CD4-positive, CD25-positive, alpha-beta regulatory T cell (primary cell): ENCODE data around the gene HCK. TPM values are rescaled to one million over a fixed set of nuclear protein-coding genes. Genes with fewer than 3 reads are reported as not detected.

Experiments
- ATAC-seq, 2 donors: fragments of 150-1000 bp; cut with Tn5 transposase; one replicate each; pipeline ENCODE4 v1.10.0; 2021; ENCODE audit warnings: low read depth in 2 of 2, moderate number of reproducible peaks in 2 of 2, moderate library complexity in 1 of 2
- DNase-seq, 3 donors: peaks; one replicate each; pipeline versions ENCODE4 v3.0.0 to v3.0.0-alpha.2; 2012 to 2022; ENCODE audit warnings: mixed read lengths in 1 of 3
- H3K27ac ChIP-seq: one replicate; pipeline ENCODE4 v1.7.0; 2013; ENCODE audit warnings: mild to moderate bottlenecking, low read length; ENCODE audit not compliant: insufficient read depth, poor library complexity, severe bottlenecking
- H3K27me3 ChIP-seq: one replicate; pipeline ENCODE4 v1.7.0; 2013; ENCODE audit warnings: low read length; ENCODE audit not compliant: control insufficient read depth, insufficient read depth
- H3K36me3 ChIP-seq: one replicate; pipeline ENCODE4 v1.7.0; 2013; ENCODE audit warnings: mild to moderate bottlenecking, low read length, moderate library complexity; ENCODE audit not compliant: control insufficient read depth, insufficient read depth
- H3K4me1 ChIP-seq: 2 replicates; pipeline ENCODE4 v1.7.0; 2013; ENCODE audit warnings: mild to moderate bottlenecking, low read length; ENCODE audit not compliant: insufficient read depth, control insufficient read depth, poor library complexity, severe bottlenecking
- H3K4me3 ChIP-seq: one replicate; pipeline ENCODE4 v1.7.0; 2013; ENCODE audit warnings: low read depth, mild to moderate bottlenecking, low read length, moderate library complexity
- H3K9me3 ChIP-seq, 2 experiments: 1 replicate in 1 of 2; 2 replicates in 1 of 2; pipeline ENCODE4 v1.7.0; 2013; ENCODE audit warnings: low read length in 2 of 2, mild to moderate bottlenecking in 1 of 2, moderate library complexity in 1 of 2; ENCODE audit not compliant: control insufficient read depth in 2 of 2
- H3K27ac Mint-ChIP-seq, 3 donors: one replicate each; pipeline ENCODE4 v1.8.0; 2020 to 2022; ENCODE audit warnings: mild to moderate bottlenecking in 3 of 3, mixed read lengths in 3 of 3, moderate library complexity in 2 of 3
- H3K27me3 Mint-ChIP-seq: one replicate; pipeline ENCODE4 v1.8.0; 2022; ENCODE audit warnings: mild to moderate bottlenecking, mixed read lengths
- H3K36me3 Mint-ChIP-seq: one replicate; pipeline ENCODE4 v1.8.0; 2020; ENCODE audit warnings: mixed read lengths
- H3K4me1 Mint-ChIP-seq, 4 donors: one replicate each; pipeline ENCODE4 v1.8.0; 2020 to 2022; ENCODE audit warnings: mixed read lengths in 4 of 4, mild to moderate bottlenecking in 1 of 4
- H3K4me3 Mint-ChIP-seq, 4 donors: one replicate each; pipeline ENCODE4 v1.8.0; 2020 to 2022; ENCODE audit warnings: mild to moderate bottlenecking in 4 of 4, mixed read lengths in 4 of 4, moderate library complexity in 3 of 4
- H3K9me3 Mint-ChIP-seq, 7 donors: one replicate each; pipeline ENCODE4 v1.8.0; 2020 to 2022; ENCODE audit warnings: mixed read lengths in 7 of 7, mild to moderate bottlenecking in 3 of 7, moderate library complexity in 2 of 7
- polyA plus RNA-seq, 4 donors: library from polyadenylated mRNA; unstranded; fragments of 300-500 nt; fragmentation: Illumina TruSeq; gene quantifications; one replicate each; pipeline ENCODE4 v1.2.3, GENCODE V29; 2021
- total RNA-seq: library from RNA; stranded (reverse); gene quantifications from one replicate; pipeline ENCODE4 v1.2.3, GENCODE V29; 2022

HCK gene
- total and polyA plus RNA-seq, 5 donors from 2014 or later, result 0.23 to 0.87 (median 0.25) TPM; not detected in 2

DNA sequence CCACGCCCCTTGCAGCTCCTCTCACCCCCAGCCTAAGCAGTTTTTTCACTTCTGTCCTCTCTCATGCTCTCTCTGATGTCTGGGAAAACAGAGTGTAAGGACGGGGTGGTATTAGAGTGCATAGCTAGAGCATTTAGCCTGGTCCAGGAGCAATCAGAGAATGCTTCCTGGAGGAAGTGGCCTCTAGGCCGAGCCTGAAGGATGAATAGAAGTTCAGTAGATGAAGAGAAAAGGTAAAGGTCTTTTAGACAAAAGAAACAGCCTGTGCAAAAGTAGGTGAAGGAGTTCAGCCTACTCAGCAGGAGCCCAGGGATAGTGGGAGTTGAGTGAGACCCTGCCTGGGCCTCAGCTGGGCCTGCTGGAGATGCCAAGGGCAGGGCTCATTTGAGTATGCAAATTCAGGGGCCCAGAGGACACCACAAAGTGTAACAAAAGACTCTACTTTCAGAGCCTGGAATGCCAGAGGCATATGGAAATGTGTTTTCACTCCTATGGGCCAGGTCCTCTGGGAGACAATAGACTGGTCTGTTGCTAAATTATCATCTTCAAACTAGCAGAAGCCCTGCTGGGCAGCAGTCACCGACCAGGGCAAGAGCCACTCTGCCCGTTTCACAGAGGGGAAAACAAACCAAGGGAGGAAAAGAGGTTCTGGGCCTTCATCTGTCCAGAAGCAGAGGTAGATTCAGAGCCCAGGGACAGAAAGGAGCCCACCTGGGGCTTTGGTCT lies 37.8 kb downstream of the HCK start:
- ATAC-seq, result no peak
- Histone ChIP-seq H3K36me3 (no peaks in the 10 kb centered on the region), H3K27ac (no peak overlapping the region), H3K4me1 (no peaks in the 10 kb centered on the region), H3K4me3 (no peak overlapping the region), H3K9me3 (no peaks in the 10 kb centered on the region), H3K27me3 (peaks cover 3% of the 10 kb centered on the region)
- Mint-ChIP-seq H3K4me1 (peaks cover 0 to 4% (median 1%) of the 10 kb centered on the region in 4 donors), H3K9me3 (no peaks in the 10 kb centered on the region), H3K4me3 (no peak overlapping the region), H3K27ac (no peak overlapping the region), H3K27me3 (peaks cover 11% of the 10 kb centered on the region), H3K36me3 (no peaks in the 10 kb centered on the region)
- DNase-seq, result no peak

DNA sequence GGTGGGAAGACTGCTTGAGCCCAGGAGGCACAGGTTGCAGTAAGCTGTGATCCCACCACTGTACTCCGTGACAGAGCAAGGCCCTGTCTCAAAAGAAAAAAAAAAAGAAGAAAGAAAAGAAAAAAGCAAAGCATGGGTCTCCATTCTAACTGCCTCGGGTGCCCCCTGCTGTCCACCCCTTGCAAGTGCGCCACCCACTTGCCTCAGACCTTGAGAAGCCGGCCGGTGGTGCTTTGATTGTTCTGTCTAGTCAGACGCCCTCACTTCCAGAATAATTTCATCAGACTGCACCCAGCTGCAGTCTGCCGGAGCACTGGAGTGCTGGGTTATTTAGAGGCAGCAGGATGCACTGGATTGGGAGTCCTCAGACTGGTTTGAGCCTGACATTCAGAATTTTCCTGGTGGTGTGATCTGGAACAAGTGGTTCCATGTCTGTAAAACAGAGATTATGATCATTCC lies 39.9 kb downstream of the HCK start:
- H3K4me3 Mint-ChIP-seq, result no peak overlapping the region
- H3K4me1 Mint-ChIP-seq, result peaks cover 0 to 4% (median 1%) of the 10 kb centered on the region in 4 donors
- peak; percentile 49 to 76 (median 68) for DNase-seq
- no peak overlapping the region for H3K27ac ChIP-seq
- H3K4me3 ChIP-seq, result no peak overlapping the region
- no peak overlapping the region for H3K27ac Mint-ChIP-seq
- no peaks in the 10 kb centered on the region for H3K4me1 ChIP-seq
- peaks cover 11% of the 10 kb centered on the region for H3K27me3 Mint-ChIP-seq
- no peaks in the 10 kb centered on the region for H3K36me3 ChIP-seq
- H3K9me3 Mint-ChIP-seq, result no peaks in the 10 kb centered on the region
- peak; percentile 62 to 86 for ATAC-seq
- peaks cover 3% of the 10 kb centered on the region for H3K27me3 ChIP-seq
- H3K9me3 ChIP-seq, result no peaks in the 10 kb centered on the region
- H3K36me3 Mint-ChIP-seq, result no peaks in the 10 kb centered on the region

- no peaks in the 10 kb centered on the region for H3K4me1 Mint-ChIP-seq
- ATAC-seq, result no peak
- H3K4me1 ChIP-seq, result no peaks in the 10 kb centered on the region
- H3K27ac ChIP-seq, result no peak overlapping the region
- no peak overlapping the region for H3K4me3 ChIP-seq
- peaks cover 31% of the 10 kb centered on the region for H3K27me3 Mint-ChIP-seq
- H3K27me3 ChIP-seq, result peaks cover 5% of the 10 kb centered on the region
- no peaks in the 10 kb centered on the region for H3K36me3 Mint-ChIP-seq
- no peak for DNase-seq
- no peak overlapping the region for H3K27ac Mint-ChIP-seq
- no peak overlapping the region for H3K4me3 Mint-ChIP-seq
- H3K9me3 ChIP-seq, result no peaks in the 10 kb centered on the region
- no peaks in the 10 kb centered on the region for H3K36me3 ChIP-seq
- H3K9me3 Mint-ChIP-seq, result no peaks in the 10 kb centered on the region
Observed at GRCh38 chr20:32098786-32099185, 46.7 kb downstream of the HCK start.

DNA sequence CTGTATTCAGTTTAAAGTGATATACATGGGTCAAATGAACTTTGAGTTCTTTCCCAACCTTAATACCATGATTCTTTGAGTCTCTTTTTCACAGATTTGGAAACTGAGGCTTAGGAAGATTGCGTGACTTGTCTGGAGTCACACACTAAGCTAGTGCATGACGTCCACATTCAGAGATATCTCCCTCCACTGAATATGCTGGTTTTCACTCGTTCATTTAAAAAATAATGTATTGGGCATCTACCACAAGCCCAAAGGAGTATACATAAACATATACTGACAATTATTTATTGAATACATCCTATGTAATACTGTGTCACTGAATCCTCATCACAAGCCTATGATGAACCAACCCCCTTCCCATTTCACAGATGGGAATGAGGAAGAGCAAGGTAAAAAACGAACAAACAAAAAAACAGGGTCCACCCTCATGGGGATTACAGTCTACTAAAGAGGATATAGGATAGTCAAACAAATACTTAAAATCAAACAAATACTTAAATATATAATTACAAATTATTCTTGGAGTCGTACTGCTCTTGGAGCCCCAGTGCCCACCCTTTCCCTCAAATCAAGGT lies 56.9 kb downstream of the HCK start:
- no peaks in the 10 kb centered on the region for H3K27me3 ChIP-seq
- Mint-ChIP-seq H3K27ac (peak overlapping the region in 2 of 3 donors; percentile 96 to 100), H3K4me1 (peaks cover 20 to 42% (median 28%) of the 10 kb centered on the region in 4 donors)

DNA sequence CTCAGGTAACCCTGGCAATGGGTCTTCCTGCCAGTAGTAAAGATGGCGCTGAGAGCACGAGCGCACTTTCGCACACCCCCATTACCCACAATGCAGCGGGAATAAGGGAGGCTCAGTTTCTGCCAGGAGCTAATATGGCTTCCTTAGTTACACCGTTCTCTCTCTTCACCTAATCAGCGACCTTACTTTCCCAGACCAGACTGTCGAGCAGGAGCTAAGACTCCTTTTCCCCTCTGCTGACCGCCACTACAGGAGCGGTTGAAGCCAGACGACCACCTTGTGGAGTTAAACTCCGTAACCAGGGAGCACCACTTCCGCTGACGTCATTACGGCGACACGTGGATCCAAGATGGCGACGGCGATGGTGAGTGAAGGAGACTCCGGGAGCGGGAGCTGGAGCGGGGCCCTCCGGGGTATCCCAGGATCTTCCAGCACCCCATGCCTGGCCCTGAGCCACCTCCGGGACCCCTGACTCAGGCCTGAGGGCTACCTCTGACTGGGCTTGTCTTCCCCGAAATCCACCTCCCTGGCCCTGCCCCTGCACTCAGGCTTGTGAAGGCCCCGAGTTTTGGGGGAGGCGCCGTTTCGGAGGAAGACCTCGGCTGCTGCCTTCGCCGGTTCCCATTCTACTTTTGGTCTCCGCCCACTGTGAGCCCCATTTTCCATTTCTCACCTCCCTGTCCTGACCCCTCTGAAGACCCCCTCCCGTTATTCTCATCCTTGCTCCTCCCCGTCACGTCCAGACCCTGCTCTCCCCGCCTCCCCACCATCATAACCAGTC lies 57.5 kb downstream of the HCK start, which contains the start of gene TM9SF4:
Gene TM9SF4 (plus strand): TSS at position 323 of the 781 bp plus-strand sequence. CDS start 27 bp downstream, at position 350.
- H3K9me3 Mint-ChIP-seq, result no peaks in the 10 kb centered on the region
- peaks cover 8% of the 10 kb centered on the region for H3K36me3 Mint-ChIP-seq
- Histone ChIP-seq H3K27ac (peak within 1 kb of the TSS; percentile 100), H3K27me3 (no peaks in the 10 kb centered on the region), H3K4me1 (peaks cover 13% of the 10 kb centered on the region), H3K36me3 (peaks cover under 1% of the 10 kb centered on the region), H3K4me3 (peak within 1 kb of the TSS; percentile 99), H3K9me3 (no peaks in the 10 kb centered on the region)
- H3K27me3 Mint-ChIP-seq, result peaks cover 4% of the 10 kb centered on the region
- peak within 1 kb of the TSS; percentile 93 to 100 (median 96) for H3K4me3 Mint-ChIP-seq
- H3K27ac Mint-ChIP-seq, result peak within 1 kb of the TSS; percentile 96 to 100 (median 100)
- peak; percentile 88 to 89 for ATAC-seq
- DNase-seq, result peak; percentile 84 to 96 (median 95)
- H3K4me1 Mint-ChIP-seq, result peaks cover 25 to 46% (median 30%) of the 10 kb centered on the region in 4 donors

More for the DNA sequence above, 56.9 kb downstream of the HCK start:
- H3K36me3 Mint-ChIP-seq, result peaks cover 8% of the 10 kb centered on the region
- ATAC-seq, result no peak
- H3K9me3 Mint-ChIP-seq, result no peaks in the 10 kb centered on the region
- H3K27me3 Mint-ChIP-seq, result peaks cover 7% of the 10 kb centered on the region
- no peak for DNase-seq
- H3K27ac ChIP-seq, result peak overlapping the region; percentile 100
- H3K4me3 Mint-ChIP-seq, result peak overlapping the region in 3 of 4 donors; percentile 93 to 100 (median 95)
- no peaks in the 10 kb centered on the region for H3K36me3 ChIP-seq
- peak overlapping the region; percentile 99 for H3K4me3 ChIP-seq
- H3K4me1 ChIP-seq, result peaks cover 13% of the 10 kb centered on the region
- no peaks in the 10 kb centered on the region for H3K9me3 ChIP-seq

DNA sequence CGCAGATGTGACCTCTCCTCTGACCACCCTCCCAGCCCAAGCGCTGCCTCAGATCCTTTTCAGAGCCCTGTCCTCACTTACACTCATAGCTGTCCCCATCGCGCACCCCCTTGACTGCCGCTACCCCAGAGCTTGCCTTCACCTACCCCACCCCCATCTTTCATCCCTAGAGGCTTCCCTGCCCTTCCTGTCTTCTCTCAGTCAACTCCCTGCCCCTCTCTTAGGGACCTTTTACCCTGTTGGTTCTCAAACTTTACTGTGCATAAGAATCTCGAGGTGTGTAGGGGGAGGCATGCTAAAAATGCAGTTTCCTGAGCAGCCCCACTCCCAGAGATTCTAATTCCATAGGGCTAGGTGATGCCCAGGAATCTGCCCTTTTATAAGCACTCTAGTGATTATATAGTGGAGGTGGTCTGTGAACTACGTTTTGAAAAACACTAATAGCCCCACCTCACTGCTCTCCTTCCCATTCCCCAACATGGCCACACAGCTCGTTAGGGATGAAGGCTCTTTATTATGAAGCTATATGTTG lies 58.2 kb downstream of the HCK start:
- Histone ChIP-seq H3K4me1 (peaks cover 13% of the 10 kb centered on the region), H3K36me3 (peaks cover 2% of the 10 kb centered on the region), H3K27me3 (no peaks in the 10 kb centered on the region), H3K9me3 (no peaks in the 10 kb centered on the region), H3K27ac (peak overlapping the region; percentile 100), H3K4me3 (peak overlapping the region; percentile 99)
- peak in 1 of 2 donors; percentile 3 for ATAC-seq
- Mint-ChIP-seq H3K36me3 (peaks cover 11% of the 10 kb centered on the region), H3K27ac (peak overlapping the region; percentile 96 to 100 (median 100)), H3K4me3 (peak overlapping the region; percentile 93 to 100 (median 96)), H3K27me3 (no peaks in the 10 kb centered on the region), H3K9me3 (no peaks in the 10 kb centered on the region), H3K4me1 (peaks cover 25 to 53% (median 36%) of the 10 kb centered on the region in 4 donors)
- DNase-seq, result no peak

GRCh38 chr20:32110727-32111126 lies 58.7 kb downstream of the HCK start:
- Histone ChIP-seq H3K36me3 (peaks cover 2% of the 10 kb centered on the region), H3K9me3 (no peaks in the 10 kb centered on the region), H3K27ac (no peak overlapping the region), H3K4me1 (peaks cover 13% of the 10 kb centered on the region), H3K27me3 (no peaks in the 10 kb centered on the region), H3K4me3 (peak overlapping the region; percentile 99)
- Mint-ChIP-seq H3K27ac (peak overlapping the region; percentile 71 to 100 (median 96)), H3K4me1 (peaks cover 25 to 56% (median 40%) of the 10 kb centered on the region in 4 donors), H3K36me3 (peaks cover 13% of the 10 kb centered on the region), H3K9me3 (no peaks in the 10 kb centered on the region), H3K4me3 (peak overlapping the region; percentile 12 to 100 (median 94)), H3K27me3 (no peaks in the 10 kb centered on the region)
- ATAC-seq, result no peak
- no peak for DNase-seq
